H1 (cell line): ENCODE measurements around the gene TMEM164. TPM values are rescaled to one million over a fixed set of nuclear protein-coding genes. Genes with fewer than 3 reads are reported as not detected.
"Not testable (repeated sequence)": the region's sequence is repeated elsewhere in the genome, so short reads cannot be mapped to it uniquely, and the experiment has no call there.

ENCODE experiments used
- CTCF ChIA-PET: fragments of 300-600 bp; sonication (Branson Sonifier 250); formaldehyde crosslinking; loops from one replicate; lab custom pipeline; 2021; ENCODE audit not compliant: partially characterized antibody; lab: Charles Lee
- POLR2A ChIA-PET: fragments of 300-600 bp; sonication (Branson Sonifier 250); formaldehyde crosslinking; loops from one replicate; lab custom pipeline; 2021; ENCODE audit warnings: inconsistent platforms; ENCODE audit not compliant: partially characterized antibody; lab: Charles Lee
- DNase-seq, 2 experiments: peaks; one replicate each; pipeline versions ENCODE4 v3.0.0 to v3.0.0-alpha.2; 2010 to 2022; ENCODE audit warnings: low spot score in 2 of 2, low read depth in 1 of 2, mixed read lengths in 1 of 2
- FAIRE-seq: peaks from 2 replicates; lab custom pipeline; 2011; peaks lifted over from hg19 to GRCh38; lab: Jason Lieb, UNC
- H2AFZ ChIP-seq: 2 replicates; pipeline ENCODE4 v1.8.1; 2012; ENCODE audit warnings: low read length, inconsistent platforms
- H2AK5ac ChIP-seq: 2 replicates; pipeline ENCODE4 v1.6.1; 2013; ENCODE audit warnings: low read depth, low read length
- H2BK120ac ChIP-seq: replicated peaks from 2 replicates; pipeline ENCODE3; 2013; ENCODE audit warnings: low read depth, low read length, inconsistent platforms
- H2BK12ac ChIP-seq: 2 replicates; pipeline ENCODE4 v1.6.1; 2013; ENCODE audit warnings: low read depth, low read length
- H2BK15ac ChIP-seq: 2 replicates; pipeline ENCODE4 v1.6.1; 2013; ENCODE audit warnings: low read length
- H2BK20ac ChIP-seq: 2 replicates; pipeline ENCODE4 v1.6.1; 2013; ENCODE audit warnings: low read length
- H2BK5ac ChIP-seq: 2 replicates; pipeline ENCODE4 v1.6.1; 2013; ENCODE audit warnings: low read depth, low read length
- H3K14ac ChIP-seq: 2 replicates; pipeline ENCODE4 v1.6.1; 2013; ENCODE audit warnings: inconsistent platforms; ENCODE audit not compliant: insufficient read length
- H3K18ac ChIP-seq: 2 replicates; pipeline ENCODE4 v1.6.1; 2013; ENCODE audit warnings: low read length; ENCODE audit errors: extremely low read depth
- H3K23ac ChIP-seq: 2 replicates; pipeline ENCODE4 v1.6.1; 2013; ENCODE audit warnings: inconsistent platforms; ENCODE audit not compliant: insufficient read length
- H3K23me2 ChIP-seq: 2 replicates; pipeline ENCODE4 v1.6.1; 2013; ENCODE audit warnings: low read depth, low read length
- H3K27ac ChIP-seq: 2 replicates; pipeline ENCODE4 v1.6.1; 2011; ENCODE audit warnings: low read depth, low read length, inconsistent platforms
- H3K27me3 ChIP-seq, 4 experiments: replicated peaks in 1 of 4; 1 replicate in 1 of 4; 2 replicates in 3 of 4; pipeline versions ENCODE4 v1.6.1 to v1.8.1; 2011 to 2013; ENCODE audit warnings: low read length in 3 of 4, mild to moderate bottlenecking in 3 of 4, inconsistent platforms in 2 of 4, mixed read lengths in 2 of 4, moderate library complexity in 1 of 4; ENCODE audit not compliant: control insufficient read depth in 3 of 4, insufficient read depth in 3 of 4; ENCODE audit errors: extremely low read depth in 1 of 4
- H3K36me3 ChIP-seq, 4 experiments: 2 replicates each; pipeline versions ENCODE4 v1.6.1 to v1.8.1; 2011 to 2013; ENCODE audit warnings: mild to moderate bottlenecking in 4 of 4, low read length in 3 of 4, moderate library complexity in 2 of 4, control low read depth in 1 of 4, inconsistent platforms in 1 of 4; ENCODE audit not compliant: insufficient read depth in 4 of 4, control insufficient read depth in 2 of 4
- H3K4ac ChIP-seq: replicated peaks from 2 replicates; pipeline ENCODE3; 2013; ENCODE audit warnings: low read length, low read depth, mixed read lengths, inconsistent platforms; ENCODE audit not compliant: insufficient read length
- H3K4me1 ChIP-seq, 4 experiments: replicated peaks in 1 of 4; 1 replicate in 1 of 4; 2 replicates in 3 of 4; pipeline versions ENCODE4 v1.6.1 to v1.8.1; 2011 to 2013; ENCODE audit warnings: low read length in 3 of 4, inconsistent platforms in 2 of 4, mixed read lengths in 1 of 4; ENCODE audit not compliant: insufficient read depth in 4 of 4, control insufficient read depth in 3 of 4
- H3K4me2 ChIP-seq, 2 experiments: 2 replicates each; pipeline versions ENCODE4 v1.6.1 to v1.8.1; 2011 to 2013; ENCODE audit warnings: low read depth in 2 of 2, low read length in 2 of 2, control low read depth in 1 of 2, inconsistent platforms in 1 of 2, mild to moderate bottlenecking in 1 of 2; ENCODE audit not compliant: insufficient read depth in 1 of 2
- H3K4me3 ChIP-seq, 4 experiments: fragments of 200-600, 300-600 bp in 1 of 4; sonication (generic), shearing (Covaris generic), sonication (Bioruptor Twin) in 1 of 4; 2 replicates each; pipeline versions ENCODE4 v1.5.1 to v1.8.1; 2011 to 2016; ENCODE audit warnings: low read length in 4 of 4, low read depth in 3 of 4, control low read depth in 2 of 4, inconsistent platforms in 2 of 4, mild to moderate bottlenecking in 2 of 4, mixed read lengths in 1 of 4, moderate library complexity in 1 of 4; ENCODE audit not compliant: insufficient read depth in 2 of 4; ENCODE audit errors: extremely low read depth in 1 of 4
- H3K56ac ChIP-seq: replicated peaks from 2 replicates; pipeline ENCODE3; 2013; ENCODE audit warnings: low read depth, mild to moderate bottlenecking, mixed read lengths, low read length, inconsistent platforms; ENCODE audit not compliant: insufficient read length
- H3K79me1 ChIP-seq: 2 replicates; pipeline ENCODE4 v1.6.1; 2013; ENCODE audit warnings: low read depth, low read length, control low read depth
- H3K79me2 ChIP-seq, 2 experiments: 2 replicates each; pipeline versions ENCODE4 v1.6.1 to v1.8.1; 2012 to 2013; ENCODE audit warnings: low read length in 2 of 2, mild to moderate bottlenecking in 2 of 2, inconsistent platforms in 1 of 2; ENCODE audit not compliant: insufficient read depth in 2 of 2, control insufficient read depth in 1 of 2
- H3K9ac ChIP-seq, 4 experiments: replicated peaks in 1 of 4; 1 replicate in 1 of 4; 2 replicates in 3 of 4; pipeline versions ENCODE4 v1.6.1 to v1.8.1; 2011 to 2013; ENCODE audit warnings: low read depth in 3 of 4, low read length in 3 of 4, control low read depth in 2 of 4, mild to moderate bottlenecking in 2 of 4, moderate library complexity in 2 of 4, inconsistent platforms in 1 of 4; ENCODE audit errors: extremely low read depth in 1 of 4
- H3K9me3 ChIP-seq, 2 experiments: 2 replicates each; pipeline versions ENCODE4 v1.6.1 to v1.8.1; 2012 to 2013; ENCODE audit warnings: mild to moderate bottlenecking in 2 of 2, moderate library complexity in 2 of 2, control low read depth in 1 of 2, inconsistent platforms in 1 of 2, low read depth in 1 of 2, low read length in 1 of 2, mixed read lengths in 1 of 2; ENCODE audit not compliant: insufficient read depth in 2 of 2
- H4K20me1 ChIP-seq, 2 experiments: replicated peaks in 1 of 2; 2 replicates each; pipeline versions ENCODE3 to v1.8.1; 2011 to 2013; ENCODE audit warnings: inconsistent platforms in 2 of 2, low read length in 2 of 2, mild to moderate bottlenecking in 1 of 2; ENCODE audit not compliant: insufficient read depth in 2 of 2, control insufficient read depth in 1 of 2
- H4K5ac ChIP-seq: 2 replicates; pipeline ENCODE4 v1.6.1; 2013; ENCODE audit warnings: low read length, low read depth, mixed read lengths, inconsistent platforms; ENCODE audit not compliant: insufficient read length
- H4K8ac ChIP-seq: 2 replicates; pipeline ENCODE4 v1.8.0; 2013; ENCODE audit warnings: mild to moderate bottlenecking, moderate library complexity, low read length, inconsistent platforms; ENCODE audit not compliant: insufficient read depth; ENCODE audit errors: extremely low read depth
- H4K91ac ChIP-seq: replicated peaks from 2 replicates; pipeline ENCODE3; 2013; ENCODE audit warnings: low read length, mixed read lengths, inconsistent platforms; ENCODE audit not compliant: insufficient read length
- WGBS, 2 experiments: shearing (Covaris generic) in 1 of 2; methylation state at CpG; one replicate each; pipeline versions ENCODE4 v1.1.6 to v1.1.7; 2013 to 2015; ENCODE audit warnings: low lambda C conversion rate in 2 of 2, mixed read lengths in 2 of 2, inconsistent platforms in 1 of 2, low coverage in 1 of 2, missing lambda C conversion rate in 1 of 2; ENCODE audit not compliant: insufficient replicate concordance in 2 of 2, insufficient coverage in 1 of 2, insufficient read length in 1 of 2; ENCODE audit errors: extremely low coverage in 1 of 2, missing lambda C conversion rate in 1 of 2; 5-methylcytosine and 5-hydroxymethylcytosine counted together
- polyA plus RNA-seq, 7 experiments: library from polyadenylated mRNA; depleted of rRNA in 3 of 7; stranded (reverse) in 5 of 7; unstranded in 2 of 7; fragments of >200 nt in 5 of 7; fragments of 200-250 nt in 2 of 7; gene quantifications; 1 replicate in 5 of 7; 2 replicates in 1 of 7; 4 replicates in 1 of 7; pipeline versions ENCODE4 v1.2.1 to v1.2.3, GENCODE V29; 2011 to 2013; ENCODE audit warnings: missing spikeins in 2 of 7, mixed read lengths in 2 of 7
- total RNA-seq: library from RNA; stranded (reverse); fragmentation: NEBNext Ultra II Directional; extraction: Animal tissue kit (Norgen Biotek cat#: 25700); gene quantifications from 2 replicates; pipeline ENCODE4 v1.2.1, GENCODE V29; 2021

The TMEM164 gene
- total and polyA plus RNA-seq, 2 of the 8 experiments (the other 6 are each of a cell fraction or from before 2014, with no cell fraction given): 7.3 to 14.8 TPM

DNA sequence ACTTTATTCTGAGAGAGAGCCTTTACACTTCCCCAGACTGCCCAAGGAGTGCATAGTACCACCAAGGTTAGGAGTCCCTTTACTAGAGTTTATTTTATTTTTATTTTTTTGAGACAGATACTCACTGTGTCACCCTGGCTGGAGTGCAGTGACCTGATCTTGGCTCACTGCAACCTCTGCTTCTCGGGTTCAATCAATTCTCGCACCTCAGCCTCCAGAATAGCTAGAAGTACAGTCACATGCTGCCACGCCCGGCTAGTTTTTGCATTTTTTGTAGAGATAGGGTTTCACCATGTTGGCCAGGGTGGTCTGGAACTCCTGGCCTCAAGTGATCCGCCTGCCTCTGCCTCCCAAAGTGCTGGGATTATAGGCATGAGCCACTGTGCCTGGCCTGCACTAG, 151.4 kb downstream of the TMEM164 start:
- H4K91ac ChIP-seq, H3K79me2 ChIP-seq, H2BK15ac ChIP-seq, H2BK120ac ChIP-seq, H3K9ac ChIP-seq, H2BK12ac ChIP-seq, H3K4me2 ChIP-seq, H2BK5ac ChIP-seq, H2BK20ac ChIP-seq, FAIRE-seq, H3K14ac ChIP-seq, POLR2A ChIA-PET, H4K5ac ChIP-seq, H4K20me1 ChIP-seq, H4K8ac ChIP-seq, H3K79me1 ChIP-seq, H3K27me3 ChIP-seq, H3K4me3 ChIP-seq, H2AK5ac ChIP-seq, H3K23ac ChIP-seq, H3K23me2 ChIP-seq, H3K4ac ChIP-seq, H3K4me1 ChIP-seq, H3K27ac ChIP-seq, H3K18ac ChIP-seq, H3K56ac ChIP-seq, H3K9me3 ChIP-seq, DNase-seq, H3K36me3 ChIP-seq, H2AFZ ChIP-seq: not testable (repeated sequence)
- CTCF ChIA-PET: interaction anchor here (1.0 to 34.1 kb wide), 3 partner anchors 14 to 271 kb away, joined by 3 to 742 read pairs (median 24); no protein-coding TSS in a partner anchor
- 92% methylated on average over 4 of the region's 5 CpGs; no CpG with 5 or more reads in 1 of the 2 experiments for WGBS, 2 experiments
